Peyer's patch (tissue), 4 donors: ENCODE measurements around the gene GHRL. TPM values are rescaled to one million over a fixed set of nuclear protein-coding genes. Genes with fewer than 3 reads are reported as not detected.

Source experiments
- DNase-seq, 3 donors: peaks; one replicate each; pipeline ENCODE4 v3.0.0-alpha.2; 2017 to 2019
- H3K27ac ChIP-seq, 4 donors: fragments of 200-600 bp; sonication (generic); one replicate each; pipeline ENCODE4 v1.5.1; 2016 to 2019
- H3K27me3 ChIP-seq, 2 donors: fragments of 200-600 bp; sonication (generic); one replicate each; pipeline ENCODE4 v1.5.1; 2019
- H3K36me3 ChIP-seq, 3 donors: fragments of 200-600 bp; sonication (generic); one replicate each; pipeline ENCODE4 v1.5.1; 2016 to 2019
- H3K4me1 ChIP-seq, 4 donors: fragments of 200-600 bp; sonication (generic); one replicate each; pipeline ENCODE4 v1.5.1; 2016 to 2019
- H3K4me3 ChIP-seq, 4 donors: fragments of 200-600 bp; sonication (generic); 1 replicate in 3 of 4; 2 replicates in 1 of 4; pipeline ENCODE4 v1.5.1; 2016 to 2019; ENCODE audit warnings: mild to moderate bottlenecking in 1 of 4
- H3K9me3 ChIP-seq, 4 donors: fragments of 200-600 bp; sonication (generic); one replicate each; pipeline ENCODE4 v1.5.1; 2016 to 2019; ENCODE audit warnings: mild to moderate bottlenecking in 1 of 4
- POLR2A ChIP-seq, 2 donors: fragments of 450-650 bp; IDR thresholded peaks; one replicate each; pipeline ENCODE4 v1.5.1; 2017; ENCODE audit warnings: antibody characterized with exemption in 2 of 2, mild to moderate bottlenecking in 2 of 2, moderate library complexity in 2 of 2
- total RNA-seq, 4 donors: library from RNA; depleted of rRNA; stranded (reverse); fragments of >200 nt; gene quantifications; one replicate each; pipeline ENCODE4 v1.1.0, GENCODE V29; 2016
- TF ChIP-seq, protein P1 (sequence below), 6 experiments: fragments of 450-650 bp in 4 of 6; fragments of 200-600 bp in 2 of 6; sonication (generic) in 1 of 6; IDR thresholded peaks; one replicate each; pipeline ENCODE4 v1.5.1; 2017 to 2019; ENCODE audit warnings: antibody characterized with exemption in 6 of 6, mild to moderate bottlenecking in 3 of 6, moderate library complexity in 1 of 6

GHRL gene
- total RNA-seq, 4 donors from 2014 or later: 1.6 to 2.9 TPM; not detected in 2

DNA sequence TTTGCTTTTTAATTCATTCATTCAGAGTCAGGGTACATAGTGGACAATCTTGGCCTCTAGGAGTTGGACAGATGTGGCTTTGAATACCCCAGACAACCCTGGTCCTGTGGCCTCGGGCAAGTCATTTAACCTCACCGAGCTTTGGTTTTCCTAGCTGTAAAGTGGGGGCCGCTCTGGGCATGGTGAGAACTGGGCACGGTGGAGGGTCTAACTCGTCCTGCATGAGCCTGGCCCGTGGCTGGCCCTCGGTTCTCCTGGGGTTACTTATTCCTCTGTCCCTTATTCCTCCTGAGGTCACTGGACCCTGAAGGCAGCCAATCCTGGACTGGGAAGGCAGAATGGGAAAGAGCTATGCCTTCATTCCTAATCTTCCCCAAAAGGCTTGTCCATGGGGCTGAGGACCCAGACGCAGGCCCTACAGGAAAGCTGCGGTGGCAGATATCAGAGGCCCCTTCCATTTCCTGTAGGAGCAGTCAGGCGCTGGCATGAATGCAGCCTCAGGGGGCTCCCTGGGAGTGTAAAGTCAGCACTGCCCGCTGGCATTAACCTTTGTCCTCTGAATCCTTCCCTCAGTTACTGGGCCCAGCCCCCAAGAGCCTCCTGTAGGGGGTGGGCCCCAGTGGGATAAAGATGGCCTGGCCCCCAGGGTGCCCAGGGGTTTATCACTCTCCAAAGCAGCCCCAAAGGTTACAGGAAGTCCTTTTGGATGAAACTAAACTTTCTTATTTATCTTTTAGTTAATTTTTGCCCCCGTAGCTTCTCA is 46.0 kb upstream of the GHRL start:
- H3K27ac ChIP-seq: no peak overlapping the region
- no peak overlapping the region for H3K4me3 ChIP-seq
- no peak for DNase-seq
- no peaks in the 10 kb centered on the region for H3K9me3 ChIP-seq
- no peaks in the 10 kb centered on the region for H3K27me3 ChIP-seq
- TF ChIP-seq, protein P1, sequence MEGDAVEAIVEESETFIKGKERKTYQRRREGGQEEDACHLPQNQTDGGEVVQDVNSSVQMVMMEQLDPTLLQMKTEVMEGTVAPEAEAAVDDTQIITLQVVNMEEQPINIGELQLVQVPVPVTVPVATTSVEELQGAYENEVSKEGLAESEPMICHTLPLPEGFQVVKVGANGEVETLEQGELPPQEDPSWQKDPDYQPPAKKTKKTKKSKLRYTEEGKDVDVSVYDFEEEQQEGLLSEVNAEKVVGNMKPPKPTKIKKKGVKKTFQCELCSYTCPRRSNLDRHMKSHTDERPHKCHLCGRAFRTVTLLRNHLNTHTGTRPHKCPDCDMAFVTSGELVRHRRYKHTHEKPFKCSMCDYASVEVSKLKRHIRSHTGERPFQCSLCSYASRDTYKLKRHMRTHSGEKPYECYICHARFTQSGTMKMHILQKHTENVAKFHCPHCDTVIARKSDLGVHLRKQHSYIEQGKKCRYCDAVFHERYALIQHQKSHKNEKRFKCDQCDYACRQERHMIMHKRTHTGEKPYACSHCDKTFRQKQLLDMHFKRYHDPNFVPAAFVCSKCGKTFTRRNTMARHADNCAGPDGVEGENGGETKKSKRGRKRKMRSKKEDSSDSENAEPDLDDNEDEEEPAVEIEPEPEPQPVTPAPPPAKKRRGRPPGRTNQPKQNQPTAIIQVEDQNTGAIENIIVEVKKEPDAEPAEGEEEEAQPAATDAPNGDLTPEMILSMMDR (IDR thresholded peaks at IDR 0.05): no peak
- TF ChIP-seq POLR2A (IDR thresholded peaks at IDR 0.05): no peak
- H3K36me3 ChIP-seq: no peaks in the 10 kb centered on the region
- no peaks in the 10 kb centered on the region for H3K4me1 ChIP-seq

DNA sequence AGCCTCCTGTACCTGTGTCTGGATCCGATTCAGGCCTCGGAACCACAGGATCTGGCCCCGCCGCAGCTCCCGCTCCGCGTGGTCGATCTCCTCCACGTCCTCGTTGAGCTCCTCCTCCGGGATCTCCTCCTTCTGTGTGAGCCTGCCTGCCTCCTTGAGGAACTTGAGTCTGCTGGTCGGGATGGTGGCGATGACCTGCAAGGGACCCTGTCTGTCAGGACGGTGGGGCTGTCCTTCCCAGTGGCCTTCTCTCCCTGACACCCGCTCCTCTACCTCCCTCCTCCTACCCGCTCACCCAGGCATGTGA is 45.4 kb upstream of the GHRL start:
- TF ChIP-seq, protein P1 (IDR thresholded peaks at IDR 0.05): no peak
- no peak for TF ChIP-seq POLR2A (IDR thresholded peaks at IDR 0.05)
- Histone ChIP-seq H3K9me3 (no peaks in the 10 kb centered on the region), H3K27ac (no peak overlapping the region), H3K4me1 (no peaks in the 10 kb centered on the region), H3K4me3 (no peak overlapping the region), H3K27me3 (no peaks in the 10 kb centered on the region), H3K36me3 (no peaks in the 10 kb centered on the region)
- DNase-seq: no peak

DNA sequence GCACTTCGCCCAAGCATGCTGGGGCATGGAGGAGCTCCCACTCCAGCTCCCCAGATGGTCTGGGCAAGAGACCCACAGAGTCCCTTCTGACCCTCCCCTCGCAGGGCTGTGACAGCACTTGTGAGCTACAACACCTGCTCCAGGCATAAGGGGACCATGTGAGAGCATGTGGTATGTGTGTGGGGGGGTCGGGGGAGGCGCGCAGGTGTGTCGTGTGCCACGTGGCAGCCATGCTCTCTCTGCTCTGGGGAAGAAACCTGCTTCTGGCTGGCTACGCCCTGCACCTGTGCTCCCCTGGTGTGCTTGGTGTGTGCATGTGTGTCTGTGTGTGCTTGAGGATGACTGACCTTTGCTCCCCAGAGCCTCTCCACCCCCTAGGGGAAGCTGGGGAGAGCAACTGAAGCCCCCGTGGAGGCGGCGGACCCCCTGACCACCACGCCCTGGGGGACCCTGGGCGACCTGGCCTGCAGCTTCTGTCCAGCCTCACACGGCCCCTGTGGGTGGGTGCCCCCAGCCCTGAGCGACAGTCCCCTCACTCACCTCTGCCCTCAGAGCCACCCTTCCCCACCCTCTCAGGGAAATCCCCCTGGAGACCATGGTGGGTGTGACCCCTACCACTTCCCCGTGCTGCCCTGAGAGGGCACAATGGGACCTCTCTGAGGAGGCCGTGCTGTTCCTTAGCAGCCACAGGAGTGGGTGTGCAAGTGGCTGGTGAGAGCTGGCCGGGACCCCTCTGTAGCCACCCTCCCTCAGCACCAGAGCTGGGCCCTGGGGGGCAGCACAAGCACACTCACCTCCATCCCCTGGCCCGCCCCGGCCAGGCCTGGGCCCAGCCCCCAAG is 44.8 kb upstream of the GHRL start:
- Histone ChIP-seq H3K36me3 (no peaks in the 10 kb centered on the region), H3K27me3 (no peaks in the 10 kb centered on the region), H3K4me3 (no peak overlapping the region), H3K9me3 (no peaks in the 10 kb centered on the region), H3K4me1 (no peaks in the 10 kb centered on the region), H3K27ac (no peak overlapping the region)
- TF ChIP-seq, protein P1 (IDR thresholded peaks at IDR 0.05): no peak
- TF ChIP-seq POLR2A (IDR thresholded peaks at IDR 0.05): no peak
- no peak for DNase-seq

DNA sequence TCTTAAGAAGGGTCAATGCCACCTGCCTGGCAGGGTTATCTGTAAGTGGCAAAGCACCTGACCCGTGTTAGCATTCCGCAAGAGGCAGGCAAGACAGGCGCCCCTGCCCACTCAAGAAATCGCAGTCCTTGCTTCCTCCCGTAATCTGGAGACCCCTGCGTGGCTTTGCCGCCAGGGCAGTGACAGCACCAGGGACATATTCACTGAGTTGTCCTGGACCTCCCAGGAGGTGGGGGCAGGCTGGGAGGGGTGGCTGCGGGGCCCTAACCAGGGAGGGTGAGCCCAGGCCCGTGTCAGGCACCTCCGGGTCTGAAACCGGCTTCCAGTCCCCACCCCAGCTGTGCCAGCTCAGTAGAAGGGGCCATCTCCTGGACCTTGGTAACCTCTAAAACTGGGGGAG is 44.0 kb upstream of the GHRL start:
- DNase-seq: no peak
- Histone ChIP-seq H3K4me3 (no peak overlapping the region), H3K4me1 (no peaks in the 10 kb centered on the region), H3K27me3 (no peaks in the 10 kb centered on the region), H3K9me3 (no peaks in the 10 kb centered on the region), H3K27ac (no peak overlapping the region), H3K36me3 (no peaks in the 10 kb centered on the region)
- TF ChIP-seq POLR2A (IDR thresholded peaks at IDR 0.05): no peak
- TF ChIP-seq, protein P1 (IDR thresholded peaks at IDR 0.05): no peak

DNA sequence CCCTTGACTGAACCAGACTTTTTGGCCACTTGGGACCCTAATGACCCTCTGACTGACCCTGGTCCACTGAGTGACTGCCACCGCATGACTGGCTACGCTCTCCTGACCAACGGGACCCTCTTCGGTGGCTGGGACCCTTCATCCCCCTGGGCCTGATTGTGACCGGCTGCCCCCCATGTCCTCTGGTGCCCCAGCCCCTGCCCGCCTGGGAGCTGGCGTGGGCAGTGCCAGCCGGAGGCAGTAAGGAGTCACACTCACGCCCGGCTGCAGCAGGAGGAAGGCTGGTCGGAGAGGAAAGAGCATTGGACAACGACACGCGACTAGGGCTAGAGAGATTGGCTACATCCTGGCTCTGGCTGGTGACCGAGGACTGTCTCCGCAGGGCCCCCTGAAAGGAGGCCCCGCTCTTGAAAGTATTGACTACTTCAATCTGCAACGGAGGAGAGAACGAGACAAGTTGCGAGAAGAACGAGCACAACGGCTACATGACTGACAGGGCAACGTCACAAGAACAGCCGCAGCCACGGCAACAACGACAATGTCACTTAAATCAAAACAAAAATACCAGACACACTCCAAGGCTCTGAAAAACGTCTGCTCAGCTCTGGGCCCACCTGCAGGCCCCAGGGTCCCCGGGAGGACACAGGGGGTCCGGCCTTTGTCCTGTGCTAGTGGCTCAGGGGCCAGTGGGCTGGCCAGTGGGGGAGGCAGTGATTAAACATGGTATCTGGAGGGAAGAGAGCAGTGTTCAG is 43.3 kb upstream of the GHRL start:
- Histone ChIP-seq H3K9me3 (no peaks in the 10 kb centered on the region), H3K36me3 (no peaks in the 10 kb centered on the region), H3K4me3 (no peak overlapping the region), H3K27me3 (no peaks in the 10 kb centered on the region), H3K27ac (no peak overlapping the region), H3K4me1 (no peaks in the 10 kb centered on the region)
- DNase-seq: no peak
- no peak for TF ChIP-seq POLR2A (IDR thresholded peaks at IDR 0.05)
- TF ChIP-seq, protein P1 (IDR thresholded peaks at IDR 0.05): no peak
